Measurements from ENCODE around the gene GDAP2. TPM values are rescaled to one million over a fixed set of nuclear protein-coding genes. Genes with fewer than 3 reads are reported as not detected.

The GDAP2 gene
- total and polyA plus RNA-seq, 2 donors (not counting 3 experiments of a cell fraction or from before 2014, with no cell fraction given), result 4.5 to 21.5 TPM

DNA sequence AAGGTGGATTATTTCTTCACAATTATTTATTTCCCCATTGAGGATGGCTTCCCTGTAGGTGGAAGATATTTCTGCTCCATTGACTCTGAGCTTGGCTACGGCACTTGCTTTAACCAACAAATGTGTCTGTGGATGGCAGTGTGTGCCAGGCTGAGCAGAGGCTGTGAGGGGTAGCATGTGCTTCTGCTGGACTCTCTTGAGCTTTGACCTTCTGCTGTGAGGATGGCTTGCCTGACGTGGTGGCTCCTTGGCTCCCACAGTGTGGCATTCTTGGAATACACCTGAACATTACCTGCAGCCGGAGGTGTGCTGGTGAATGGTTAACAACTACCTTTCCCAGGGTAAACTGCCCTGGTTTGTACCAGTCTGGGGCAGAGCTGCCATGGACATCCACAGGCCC, 47.0 kb upstream of the GDAP2 start:
- dilution Hi-C loops (cut with MboI; ENCODE audit: extremely low pct_ligation_motif_present, low sequenced_read_pairs) (no loop called here), intact Hi-C loops (cut with micrococcal nuclease) (no loop called here)
- Histone ChIP-seq H3K79me2 (ENCODE audit: control insufficient read depth, insufficient read depth, low read length) (no peaks in the 10 kb centered on the region), H3K9me3 (replicated peaks; ENCODE audit: control insufficient read depth, insufficient read depth, low read length) (no peaks in the 10 kb centered on the region), H3K4me2 (ENCODE audit: insufficient read depth, low read length) (no peak overlapping the region), H3K4me3 (replicated peaks in 1 of 3; ENCODE audit: insufficient read depth in 1 of 3, low read depth in 1 of 3, low read length in 3 of 3) (no peak overlapping the region), H3K9me1 (replicated peaks; ENCODE audit: control insufficient read depth, extremely low read depth, insufficient read depth, low read length) (no peaks in the 10 kb centered on the region), H4K20me1 (replicated peaks; ENCODE audit: control insufficient read depth, extremely low read depth, insufficient read depth, low read length) (no peaks in the 10 kb centered on the region), H3K27ac (ENCODE audit: insufficient read depth, low read depth, low read length) (no peak overlapping the region), H2AFZ (ENCODE audit: low read depth, low read length) (no peak overlapping the region), H3K9ac (replicated peaks; ENCODE audit: extremely low read depth, insufficient read depth, low read length) (no peak overlapping the region), H3K27me3 (ENCODE audit: control insufficient read depth in 2 of 2, insufficient read depth in 2 of 2, low read length in 2 of 2) (peaks cover 0 to 5% of the 10 kb centered on the region in 2 experiments), H3K4me1 (ENCODE audit: control insufficient read depth, extremely low read depth, insufficient read depth, low read length) (no peaks in the 10 kb centered on the region), H3K36me3 (ENCODE audit: control insufficient read depth in 2 of 2, extremely low read depth in 1 of 2, insufficient read depth in 2 of 2, low read length in 2 of 2) (no peaks in the 10 kb centered on the region)
- DNase-seq (ENCODE audit: low read depth, low spot score) (no peak), FAIRE-seq (no peak)
- ChIA-PET CTCF (interaction anchor here (0.6 to 0.9 kb wide), 3 partner anchors 15 to 1025 kb away, joined by 3 read pairs; no protein-coding TSS in a partner anchor), POLR2A (no interaction called here)
- no TSS peak for BruUV-seq (replicated peaks)
- TF ChIP-seq POLR2AphosphoS5 (IDR thresholded peaks at IDR 0.05; ENCODE audit: insufficient read depth, low read depth, low read length) (no peak), MYC (IDR thresholded peaks at IDR 0.05; ENCODE audit: low read depth, low read length) (no peak), FOS (IDR thresholded peaks at IDR 0.05; ENCODE audit: borderline replicate concordance, insufficient read depth, low read length) (no peak), GATA2 (IDR thresholded peaks at IDR 0.05; ENCODE audit: insufficient read depth, insufficient read length, low read depth, low read length) (no peak), JUN (IDR thresholded peaks at IDR 0.05; ENCODE audit: borderline replicate concordance, insufficient read depth, insufficient read length, low read depth) (no peak), POLR2A (IDR thresholded peaks at IDR 0.05; ENCODE audit: low read depth, low read length) (no peak), EZH2 (IDR thresholded peaks at IDR 0.05; ENCODE audit: borderline replicate concordance, low read depth, low read length, severe bottlenecking) (no peak)
- TF ChIP-seq, protein P1, sequence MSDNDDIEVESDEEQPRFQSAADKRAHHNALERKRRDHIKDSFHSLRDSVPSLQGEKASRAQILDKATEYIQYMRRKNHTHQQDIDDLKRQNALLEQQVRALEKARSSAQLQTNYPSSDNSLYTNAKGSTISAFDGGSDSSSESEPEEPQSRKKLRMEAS (IDR thresholded peaks at IDR 0.05; ENCODE audit: insufficient read depth, insufficient read length), result no peak
- TF ChIP-seq, protein P2, sequence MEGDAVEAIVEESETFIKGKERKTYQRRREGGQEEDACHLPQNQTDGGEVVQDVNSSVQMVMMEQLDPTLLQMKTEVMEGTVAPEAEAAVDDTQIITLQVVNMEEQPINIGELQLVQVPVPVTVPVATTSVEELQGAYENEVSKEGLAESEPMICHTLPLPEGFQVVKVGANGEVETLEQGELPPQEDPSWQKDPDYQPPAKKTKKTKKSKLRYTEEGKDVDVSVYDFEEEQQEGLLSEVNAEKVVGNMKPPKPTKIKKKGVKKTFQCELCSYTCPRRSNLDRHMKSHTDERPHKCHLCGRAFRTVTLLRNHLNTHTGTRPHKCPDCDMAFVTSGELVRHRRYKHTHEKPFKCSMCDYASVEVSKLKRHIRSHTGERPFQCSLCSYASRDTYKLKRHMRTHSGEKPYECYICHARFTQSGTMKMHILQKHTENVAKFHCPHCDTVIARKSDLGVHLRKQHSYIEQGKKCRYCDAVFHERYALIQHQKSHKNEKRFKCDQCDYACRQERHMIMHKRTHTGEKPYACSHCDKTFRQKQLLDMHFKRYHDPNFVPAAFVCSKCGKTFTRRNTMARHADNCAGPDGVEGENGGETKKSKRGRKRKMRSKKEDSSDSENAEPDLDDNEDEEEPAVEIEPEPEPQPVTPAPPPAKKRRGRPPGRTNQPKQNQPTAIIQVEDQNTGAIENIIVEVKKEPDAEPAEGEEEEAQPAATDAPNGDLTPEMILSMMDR (IDR thresholded peaks at IDR 0.05; ENCODE audit: extremely low read depth in 1 of 2, insufficient read depth in 1 of 2, low read depth in 1 of 2, low read length in 2 of 2), result no peak

Measured in endothelial cell of umbilical vein (primary cell).